Endodermal cell (in vitro differentiated cells): Measurements from ENCODE around the gene OTUD3. TPM values are rescaled to one million over a fixed set of nuclear protein-coding genes. Genes with fewer than 3 reads are reported as not detected.

Experiments
- DNase-seq: peaks from one replicate; pipeline ENCODE4 v3.0.0-alpha.2; 2017
- H3K27ac ChIP-seq: 2 replicates; pipeline ENCODE4 v1.5.1; 2013; ENCODE audit warnings: mild to moderate bottlenecking, low read depth, low read length, moderate library complexity
- H3K27me3 ChIP-seq: 2 replicates; pipeline ENCODE4 v1.6.1; 2013; ENCODE audit warnings: mild to moderate bottlenecking, low read length, moderate library complexity; ENCODE audit not compliant: insufficient read depth, control insufficient read depth, poor library complexity, severe bottlenecking
- H3K36me3 ChIP-seq: 2 replicates; pipeline ENCODE4 v1.7.0; 2013; ENCODE audit warnings: mild to moderate bottlenecking, low read length, moderate library complexity; ENCODE audit not compliant: control insufficient read depth, insufficient read depth
- H3K4me1 ChIP-seq: one replicate; pipeline ENCODE4 v1.7.0; 2013; ENCODE audit warnings: low read length; ENCODE audit not compliant: control insufficient read depth, insufficient read depth
- H3K4me3 ChIP-seq: 2 replicates; pipeline ENCODE4 v1.5.1; 2013; ENCODE audit warnings: mild to moderate bottlenecking, low read length, moderate library complexity
- H3K9ac ChIP-seq: 2 replicates; pipeline ENCODE4 v1.6.1; 2013; ENCODE audit warnings: mild to moderate bottlenecking, low read length, moderate library complexity; ENCODE audit not compliant: poor library complexity, severe bottlenecking; ENCODE audit errors: extremely low read depth
- H3K9me3 ChIP-seq: 2 replicates; pipeline ENCODE4 v1.6.1; 2013; ENCODE audit warnings: mild to moderate bottlenecking, low read length, moderate library complexity; ENCODE audit not compliant: control insufficient read depth
- H3K27ac Mint-ChIP-seq: 2 replicates; pipeline ENCODE4 v1.8.0; 2020; ENCODE audit warnings: mixed read lengths
- H3K27me3 Mint-ChIP-seq: 2 replicates; pipeline ENCODE4 v1.8.0; 2021; ENCODE audit warnings: mild to moderate bottlenecking, mixed read lengths; ENCODE audit not compliant: insufficient read depth
- H3K36me3 Mint-ChIP-seq: 2 replicates; pipeline ENCODE4 v1.8.0; 2020; ENCODE audit warnings: low read depth, mixed read lengths
- H3K4me1 Mint-ChIP-seq: 2 replicates; pipeline ENCODE4 v1.8.0; 2020; ENCODE audit warnings: mixed read lengths
- H3K4me3 Mint-ChIP-seq: 2 replicates; pipeline ENCODE4 v1.8.0; 2020; ENCODE audit warnings: mild to moderate bottlenecking, moderate library complexity, mixed read lengths
- H3K9me3 Mint-ChIP-seq: 2 replicates; pipeline ENCODE4 v1.8.0; 2020; ENCODE audit warnings: mild to moderate bottlenecking, mixed read lengths
- CTCF ChIP-seq: fragments of 200-600 bp; sonication (generic); conservative IDR thresholded peaks from 2 replicates; pipeline ENCODE4 v1.5.0; 2021; ENCODE audit warnings: antibody characterized with exemption, mild to moderate bottlenecking
- WGBS, 2 experiments: methylation state at CpG; one replicate each; pipeline versions ENCODE4 v1.1.5 to v1.1.7; 2013; ENCODE audit warnings: missing lambda C conversion rate in 2 of 2, mixed read lengths in 1 of 2; ENCODE audit not compliant: insufficient coverage in 1 of 2, insufficient read length in 1 of 2; 5-methylcytosine and 5-hydroxymethylcytosine counted together
- total RNA-seq, 2 donors: library from RNA; stranded (reverse); fragmentation: NEBNext Ultra II Directional in 1 of 2; extraction: Animal tissue kit (Norgen Biotek cat#: 25700) in 1 of 2; gene quantifications; 2 replicates in 1 of 2; 3 replicates in 1 of 2; pipeline ENCODE4 v1.2.1, GENCODE V29; 2021

Gene OTUD3
- total RNA-seq, 2 donors from 2014 or later = 14.5 to 25.0 TPM

GRCh38 chr1:19938472-19938871 lies 56.3 kb downstream of the OTUD3 start:
- peaks cover 19% of the 10 kb centered on the region for H3K9me3 Mint-ChIP-seq
- no peak for TF ChIP-seq CTCF
- DNase-seq = no peak
- Histone ChIP-seq H3K9me3 (peaks cover 11% of the 10 kb centered on the region), H3K4me1 (no peaks in the 10 kb centered on the region), H3K36me3 (no peaks in the 10 kb centered on the region), H3K27me3 (no peaks in the 10 kb centered on the region), H3K9ac (no peak overlapping the region), H3K4me3 (no peak overlapping the region), H3K27ac (no peak overlapping the region)
- WGBS, 2 experiments = 86 to 96% methylated on average over 1 of the region's 1 CpG
- H3K27ac Mint-ChIP-seq = no peak overlapping the region
- H3K4me3 Mint-ChIP-seq = no peak overlapping the region
- no peaks in the 10 kb centered on the region for H3K36me3 Mint-ChIP-seq
- no peaks in the 10 kb centered on the region for H3K27me3 Mint-ChIP-seq
- H3K4me1 Mint-ChIP-seq = peaks cover 15% of the 10 kb centered on the region

GRCh38 chr1:19940486-19941205 lies 58.5 kb downstream of the OTUD3 start:
- Histone ChIP-seq H3K27ac (peak overlapping the region; percentile 69), H3K4me1 (peaks cover 3% of the 10 kb centered on the region), H3K4me3 (no peak overlapping the region), H3K9ac (no peak overlapping the region), H3K27me3 (no peaks in the 10 kb centered on the region), H3K9me3 (peaks cover 11% of the 10 kb centered on the region), H3K36me3 (no peaks in the 10 kb centered on the region)
- 88 to 93% methylated on average over 3 to 7 of the region's 7 CpGs for WGBS, 2 experiments
- peaks cover 15% of the 10 kb centered on the region for H3K4me1 Mint-ChIP-seq
- peaks cover 15% of the 10 kb centered on the region for H3K9me3 Mint-ChIP-seq
- H3K27ac Mint-ChIP-seq = no peak overlapping the region
- H3K4me3 Mint-ChIP-seq = no peak overlapping the region
- H3K36me3 Mint-ChIP-seq = no peaks in the 10 kb centered on the region
- H3K27me3 Mint-ChIP-seq = no peaks in the 10 kb centered on the region
- DNase-seq = no peak
- no peak for TF ChIP-seq CTCF

- no peaks in the 10 kb centered on the region for H3K36me3 Mint-ChIP-seq
- DNase-seq = no peak
- Histone ChIP-seq H3K36me3 (no peaks in the 10 kb centered on the region), H3K9ac (no peak overlapping the region), H3K9me3 (peaks cover 11% of the 10 kb centered on the region), H3K27ac (peak overlapping the region; percentile 69), H3K4me3 (no peak overlapping the region), H3K27me3 (no peaks in the 10 kb centered on the region), H3K4me1 (peaks cover 7% of the 10 kb centered on the region)
- H3K27ac Mint-ChIP-seq = no peak overlapping the region
- peaks cover 2% of the 10 kb centered on the region for H3K27me3 Mint-ChIP-seq
- 90 to 100% methylated on average over 1 to 3 of the region's 3 CpGs for WGBS, 2 experiments
- no peak overlapping the region for H3K4me3 Mint-ChIP-seq
- peaks cover 15% of the 10 kb centered on the region for H3K9me3 Mint-ChIP-seq
- TF ChIP-seq CTCF = no peak
- H3K4me1 Mint-ChIP-seq = peaks cover 18% of the 10 kb centered on the region
Observed at GRCh38 chr1:19941206-19941568, 59.0 kb downstream of the OTUD3 start.
